Endothelial cell of umbilical vein (primary cell): ENCODE data around the gene IFT74. TPM values are rescaled to one million over a fixed set of nuclear protein-coding genes. Genes with fewer than 3 reads are reported as not detected.

Source experiments
- BruUV-seq: library from RNA; stranded (reverse); fragments of 400-500 nt; replicated peaks from 2 replicates; lab custom pipeline; 2021; lab: Mats Ljungman, UMichigan
- CTCF ChIA-PET: fragments of 300-600, 350-600 bp; sonication (Branson Sonifier 250); formaldehyde crosslinking; loops from one replicate; lab custom pipeline; 2021; ENCODE audit warnings: antibody characterized with exemption, inconsistent platforms; lab: Charles Lee
- POLR2A ChIA-PET: fragments of 300-600, 350-600 bp; sonication (Branson Sonifier 250); formaldehyde crosslinking; loops from one replicate; lab custom pipeline; 2021; ENCODE audit warnings: antibody characterized with exemption, inconsistent platforms; lab: Charles Lee
- DNase-seq: peaks from one replicate; pipeline ENCODE4 v3.0.0-alpha.2; 2011; ENCODE audit warnings: low read depth, low spot score
- FAIRE-seq: peaks from 2 replicates; lab custom pipeline; 2011; peaks lifted over from hg19 to GRCh38; lab: Jason Lieb, UNC
- H2AFZ ChIP-seq: 2 replicates; pipeline ENCODE4 v1.6.0; 2012; ENCODE audit warnings: low read depth, low read length, control low read depth, inconsistent platforms
- H3K27ac ChIP-seq: 2 replicates; pipeline ENCODE4 v1.5.1; 2011; ENCODE audit warnings: low read depth, mild to moderate bottlenecking, control low read depth, low read length, moderate library complexity; ENCODE audit not compliant: insufficient read depth
- H3K27me3 ChIP-seq, 2 experiments: 2 replicates each; pipeline versions ENCODE4 v1.6.0 to v1.6.1; 2011; ENCODE audit warnings: low read length in 2 of 2, mixed read lengths in 1 of 2; ENCODE audit not compliant: control insufficient read depth in 2 of 2, insufficient read depth in 2 of 2
- H3K36me3 ChIP-seq, 2 experiments: 2 replicates in 1 of 2; 3 replicates in 1 of 2; pipeline ENCODE4 v1.5.1; 2011; ENCODE audit warnings: low read length in 2 of 2, mild to moderate bottlenecking in 1 of 2, moderate library complexity in 1 of 2; ENCODE audit not compliant: control insufficient read depth in 2 of 2, insufficient read depth in 2 of 2; ENCODE audit errors: extremely low read depth in 1 of 2
- H3K4me1 ChIP-seq: 3 replicates; pipeline ENCODE4 v1.5.1; 2011; ENCODE audit warnings: mild to moderate bottlenecking, low read length; ENCODE audit not compliant: control insufficient read depth, insufficient read depth; ENCODE audit errors: extremely low read depth
- H3K4me2 ChIP-seq: 2 replicates; pipeline ENCODE4 v1.6.1; 2011; ENCODE audit warnings: low read length, control low read depth, mixed read lengths; ENCODE audit not compliant: insufficient read depth
- H3K4me3 ChIP-seq, 3 experiments: fragments of 200-600 bp in 1 of 3; sonication (generic), shearing (Covaris generic) in 1 of 3; replicated peaks in 1 of 3; 2 replicates each; pipeline ENCODE4 v1.5.1; 2011 to 2016; ENCODE audit warnings: control low read depth in 3 of 3, low read length in 3 of 3, mild to moderate bottlenecking in 2 of 3, inconsistent platforms in 1 of 3, low read depth in 1 of 3, moderate library complexity in 1 of 3; ENCODE audit not compliant: insufficient read depth in 1 of 3
- H3K79me2 ChIP-seq: 2 replicates; pipeline ENCODE4 v1.6.0; 2012; ENCODE audit warnings: low read length, inconsistent platforms; ENCODE audit not compliant: control insufficient read depth, insufficient read depth
- H3K9ac ChIP-seq: replicated peaks from 2 replicates; pipeline ENCODE3; 2011; ENCODE audit warnings: low read length, control low read depth; ENCODE audit not compliant: insufficient read depth; ENCODE audit errors: extremely low read depth
- H3K9me1 ChIP-seq: replicated peaks from 3 replicates; pipeline ENCODE4 v1.6.0; 2011; ENCODE audit warnings: mild to moderate bottlenecking, low read length; ENCODE audit not compliant: control insufficient read depth, insufficient read depth; ENCODE audit errors: extremely low read depth
- H3K9me3 ChIP-seq: replicated peaks from 2 replicates; pipeline ENCODE4 v1.5.1; 2012; ENCODE audit warnings: low read length, inconsistent platforms; ENCODE audit not compliant: control insufficient read depth, insufficient read depth
- H4K20me1 ChIP-seq: replicated peaks from 2 replicates; pipeline ENCODE3; 2011; ENCODE audit warnings: mild to moderate bottlenecking, low read length; ENCODE audit not compliant: control insufficient read depth, insufficient read depth; ENCODE audit errors: extremely low read depth
- EZH2 ChIP-seq: IDR thresholded peaks from 2 replicates; pipeline ENCODE4 v1.6.1; 2012; ENCODE audit warnings: borderline replicate concordance, low read depth, mild to moderate bottlenecking, moderate library complexity, low read length, inconsistent platforms; ENCODE audit not compliant: severe bottlenecking
- FOS ChIP-seq: IDR thresholded peaks from 2 replicates; pipeline ENCODE4 v1.6.1; 2011; ENCODE audit warnings: mild to moderate bottlenecking, low read length, moderate library complexity, borderline replicate concordance; ENCODE audit not compliant: insufficient read depth
- GATA2 ChIP-seq: IDR thresholded peaks from 2 replicates; pipeline ENCODE4 v1.7.0; 2011; ENCODE audit warnings: low read depth, mild to moderate bottlenecking, moderate library complexity, mixed read lengths, low read length; ENCODE audit not compliant: insufficient read length, insufficient read depth
- MAX ChIP-seq: IDR thresholded peaks from 2 replicates; pipeline ENCODE4 v1.6.1; 2011; ENCODE audit not compliant: insufficient read depth, insufficient read length
- MYC ChIP-seq: IDR thresholded peaks from one replicate; pipeline ENCODE4 v1.6.1; 2011; ENCODE audit warnings: mild to moderate bottlenecking, low read depth, low read length
- POLR2A ChIP-seq: IDR thresholded peaks from 2 replicates; pipeline ENCODE4 v1.6.1; 2012; ENCODE audit warnings: low read depth, mild to moderate bottlenecking, control low read depth, low read length
- POLR2AphosphoS5 ChIP-seq: IDR thresholded peaks from 2 replicates; pipeline ENCODE4 v1.6.1; 2012; ENCODE audit warnings: low read depth, mild to moderate bottlenecking, control low read depth, low read length, moderate library complexity; ENCODE audit not compliant: insufficient read depth
- dilution Hi-C: fragments of 300-500 bp; cut with MboI; formaldehyde crosslinking; loops from one replicate; pipeline ENCODE4 v1.15.0; 2019; ENCODE audit warnings: low sequenced_read_pairs; ENCODE audit not compliant: extremely low pct_ligation_motif_present
- intact Hi-C: fragments of 100-400 bp; cut with micrococcal nuclease; formaldehyde crosslinking; loops from one replicate; pipeline ENCODE4 v1.10.0; 2022
- polyA plus RNA-seq, 4 experiments: library from polyadenylated mRNA; depleted of rRNA in 3 of 4; stranded (reverse) in 3 of 4; unstranded in 1 of 4; fragments of >200 nt; gene quantifications; 2 replicates each; pipeline versions ENCODE4 v1.2.1 to v1.2.3, GENCODE V29; 2011 to 2012; ENCODE audit warnings: missing spikeins in 1 of 4
- total RNA-seq: library from RNA; stranded (reverse); gene quantifications from 2 replicates; pipeline ENCODE4 v1.2.3, GENCODE V29; 2021
- TF ChIP-seq, protein P1 (sequence below), 2 donors: IDR thresholded peaks; 1 replicate in 1 of 2; 2 replicates in 1 of 2; pipeline ENCODE4 v1.5.1; 2011; ENCODE audit warnings: low read length in 2 of 2, mild to moderate bottlenecking in 2 of 2, moderate library complexity in 2 of 2, control low read depth in 1 of 2, inconsistent platforms in 1 of 2, low read depth in 1 of 2; ENCODE audit not compliant: insufficient read depth in 1 of 2; ENCODE audit errors: extremely low read depth in 1 of 2

Gene IFT74
- total and polyA plus RNA-seq, 2 donors (not counting 3 experiments of a cell fraction or from before 2014, with no cell fraction given), result 3.4 to 10.8 TPM

- DNase-seq (no peak), FAIRE-seq (no peak)
- H2AFZ ChIP-seq, result no peak overlapping the region
- no peak for TF ChIP-seq MAX
- TF ChIP-seq POLR2AphosphoS5, result no peak
- H3K79me2 ChIP-seq, result peaks cover 95% of the 10 kb centered on the region
- dilution Hi-C loops, result no loop called here
- H3K4me2 ChIP-seq, result no peak overlapping the region
- no peaks in the 10 kb centered on the region for H3K27me3 ChIP-seq
- H3K9ac ChIP-seq, result no peak overlapping the region
- CTCF ChIA-PET, result interaction anchor here (0.6 kb wide), 1 partner anchor 199 kb away, joined by 3 read pairs; no protein-coding TSS in a partner anchor
- no peaks in the 10 kb centered on the region for H3K9me1 ChIP-seq
- BruUV-seq, result no TSS peak
- no peaks in the 10 kb centered on the region for H3K36me3 ChIP-seq
- no peak overlapping the region for H3K27ac ChIP-seq
- H3K9me3 ChIP-seq, result no peaks in the 10 kb centered on the region
- H4K20me1 ChIP-seq, result peaks cover 5% of the 10 kb centered on the region
- POLR2A ChIA-PET, result no interaction called here
- intact Hi-C loops, result no loop called here
- H3K4me3 ChIP-seq, result no peak overlapping the region
- H3K4me1 ChIP-seq, result peaks cover 3% of the 10 kb centered on the region
Measured at GRCh38 chr9:26939955-26940711, 16.1 kb upstream of the IFT74 start.

GRCh38 chr9:26940779-26941178 lies 15.4 kb upstream of the IFT74 start:
- DNase-seq (no peak), FAIRE-seq (no peak)
- no peak for TF ChIP-seq POLR2A
- TF ChIP-seq MYC, result no peak
- TF ChIP-seq, protein P1, sequence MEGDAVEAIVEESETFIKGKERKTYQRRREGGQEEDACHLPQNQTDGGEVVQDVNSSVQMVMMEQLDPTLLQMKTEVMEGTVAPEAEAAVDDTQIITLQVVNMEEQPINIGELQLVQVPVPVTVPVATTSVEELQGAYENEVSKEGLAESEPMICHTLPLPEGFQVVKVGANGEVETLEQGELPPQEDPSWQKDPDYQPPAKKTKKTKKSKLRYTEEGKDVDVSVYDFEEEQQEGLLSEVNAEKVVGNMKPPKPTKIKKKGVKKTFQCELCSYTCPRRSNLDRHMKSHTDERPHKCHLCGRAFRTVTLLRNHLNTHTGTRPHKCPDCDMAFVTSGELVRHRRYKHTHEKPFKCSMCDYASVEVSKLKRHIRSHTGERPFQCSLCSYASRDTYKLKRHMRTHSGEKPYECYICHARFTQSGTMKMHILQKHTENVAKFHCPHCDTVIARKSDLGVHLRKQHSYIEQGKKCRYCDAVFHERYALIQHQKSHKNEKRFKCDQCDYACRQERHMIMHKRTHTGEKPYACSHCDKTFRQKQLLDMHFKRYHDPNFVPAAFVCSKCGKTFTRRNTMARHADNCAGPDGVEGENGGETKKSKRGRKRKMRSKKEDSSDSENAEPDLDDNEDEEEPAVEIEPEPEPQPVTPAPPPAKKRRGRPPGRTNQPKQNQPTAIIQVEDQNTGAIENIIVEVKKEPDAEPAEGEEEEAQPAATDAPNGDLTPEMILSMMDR (IDR thresholded peaks at IDR 0.05; ENCODE audit: extremely low read depth in 1 of 2, insufficient read depth in 1 of 2, low read depth in 1 of 2, low read length in 2 of 2), result no peak
- TF ChIP-seq MAX, result no peak
- no peak for TF ChIP-seq GATA2
- no peak for TF ChIP-seq FOS
- TF ChIP-seq EZH2, result no peak
- POLR2A ChIA-PET, result no interaction called here
- CTCF ChIA-PET, result no interaction called here
- peaks cover 9% of the 10 kb centered on the region for H3K4me1 ChIP-seq
- no peak overlapping the region for H3K9ac ChIP-seq
- BruUV-seq, result no TSS peak
- H3K4me3 ChIP-seq, result no peak overlapping the region
- intact Hi-C loops, result no loop called here
- no peaks in the 10 kb centered on the region for H3K27me3 ChIP-seq
- dilution Hi-C loops, result no loop called here
- no peaks in the 10 kb centered on the region for H3K36me3 ChIP-seq
- no peaks in the 10 kb centered on the region for H3K9me3 ChIP-seq
- no peak overlapping the region for H2AFZ ChIP-seq
- peaks cover 5% of the 10 kb centered on the region for H4K20me1 ChIP-seq
- H3K4me2 ChIP-seq, result no peak overlapping the region
- H3K27ac ChIP-seq, result no peak overlapping the region
- H3K9me1 ChIP-seq, result no peaks in the 10 kb centered on the region
- peaks cover 97% of the 10 kb centered on the region for H3K79me2 ChIP-seq
